Neural progenitor cell (in vitro differentiated cells): Measurements from ENCODE around the gene USP53. TPM values are rescaled to one million over a fixed set of nuclear protein-coding genes. Genes with fewer than 3 reads are reported as not detected.

Experiments used
- DNase-seq: peaks from one replicate; pipeline ENCODE4 v3.0.0-alpha.2; 2016; ENCODE audit warnings: low spot score
- H2AFZ ChIP-seq: fragments of 200-600 bp; sonication (generic); replicated peaks from 2 replicates; pipeline ENCODE4 v1.6.1; 2016; ENCODE audit warnings: antibody characterized with exemption
- H3F3A ChIP-seq: fragments of 200-600 bp; sonication (generic); 2 replicates; pipeline ENCODE4 v1.6.1; 2016; ENCODE audit warnings: antibody characterized with exemption, low read depth
- H3K27ac ChIP-seq: fragments of 200-600 bp; sonication (generic); 2 replicates; pipeline ENCODE4 v1.5.1; 2016; ENCODE audit warnings: mild to moderate bottlenecking
- H3K27me3 ChIP-seq: fragments of 200-600 bp; sonication (generic); 2 replicates; pipeline ENCODE4 v1.6.1; 2016; ENCODE audit warnings: mild to moderate bottlenecking, moderate library complexity
- H3K36me3 ChIP-seq: fragments of 200-600 bp; sonication (generic); 2 replicates; pipeline ENCODE4 v1.5.1; 2016
- H3K4me1 ChIP-seq: fragments of 200-600 bp; sonication (generic); 2 replicates; pipeline ENCODE4 v1.6.1; 2016; ENCODE audit warnings: mixed run types
- H3K4me2 ChIP-seq: fragments of 200-600 bp; sonication (generic); 2 replicates; pipeline ENCODE4 v1.6.1; 2016
- H3K4me3 ChIP-seq: fragments of 200-600 bp; sonication (generic); 2 replicates; pipeline ENCODE4 v1.5.1; 2016
- H3K79me2 ChIP-seq: fragments of 200-600 bp; sonication (generic); 2 replicates; pipeline ENCODE4 v1.6.1; 2016; ENCODE audit warnings: low read depth
- H3K9ac ChIP-seq: fragments of 200-600 bp; sonication (generic); 2 replicates; pipeline ENCODE4 v1.6.1; 2016
- H3K9me3 ChIP-seq: fragments of 200-600 bp; sonication (generic); 2 replicates; pipeline ENCODE4 v1.5.1; 2016; ENCODE audit warnings: low read depth
- H4K20me1 ChIP-seq: fragments of 200-600 bp; sonication (generic); 2 replicates; pipeline ENCODE4 v1.6.1; 2016; ENCODE audit warnings: low read depth
- H3K27ac Mint-ChIP-seq: 3 replicates; pipeline ENCODE4 v1.8.0; 2021; ENCODE audit warnings: mixed read lengths
- H3K27me3 Mint-ChIP-seq: 2 replicates; pipeline ENCODE4 v1.8.0; 2022; ENCODE audit warnings: low read depth, mild to moderate bottlenecking, inconsistent platforms, moderate library complexity, mixed read lengths; ENCODE audit not compliant: insufficient read depth
- H3K36me3 Mint-ChIP-seq: 3 replicates; pipeline ENCODE4 v1.8.0; 2021; ENCODE audit warnings: mixed read lengths
- H3K4me1 Mint-ChIP-seq: 3 replicates; pipeline ENCODE4 v1.8.0; 2021; ENCODE audit warnings: mixed read lengths
- H3K4me3 Mint-ChIP-seq: 3 replicates; pipeline ENCODE4 v1.8.0; 2021; ENCODE audit warnings: mild to moderate bottlenecking, moderate library complexity, mixed read lengths
- H3K9me3 Mint-ChIP-seq: 3 replicates; pipeline ENCODE4 v1.8.0; 2020; ENCODE audit warnings: mixed read lengths
- EZH2 ChIP-seq: fragments of 200-600 bp; sonication (generic); IDR thresholded peaks from 2 replicates; pipeline ENCODE4 v1.6.1; 2017; ENCODE audit warnings: antibody characterized with exemption, mild to moderate bottlenecking, moderate library complexity
- EZH2phosphoT487 ChIP-seq: fragments of 200-600 bp; sonication (generic); IDR thresholded peaks from 2 replicates; pipeline ENCODE4 v1.6.1; 2017; ENCODE audit warnings: antibody characterized with exemption
- total RNA-seq: library from RNA; depleted of rRNA; stranded (reverse); fragments of >200 nt; gene quantifications from 2 replicates; pipeline ENCODE4 v1.2.3, GENCODE V29; 2015; ENCODE audit warnings: low replicate concordance
- TF ChIP-seq, protein P1 (sequence below): fragments of 200-600 bp; sonication (generic); IDR thresholded peaks from 2 replicates; pipeline ENCODE4 v1.5.1; 2017; ENCODE audit warnings: antibody characterized with exemption, mild to moderate bottlenecking

USP53 gene
- total RNA-seq, 1 donor from 2014 or later: 38.7 TPM

DNA sequence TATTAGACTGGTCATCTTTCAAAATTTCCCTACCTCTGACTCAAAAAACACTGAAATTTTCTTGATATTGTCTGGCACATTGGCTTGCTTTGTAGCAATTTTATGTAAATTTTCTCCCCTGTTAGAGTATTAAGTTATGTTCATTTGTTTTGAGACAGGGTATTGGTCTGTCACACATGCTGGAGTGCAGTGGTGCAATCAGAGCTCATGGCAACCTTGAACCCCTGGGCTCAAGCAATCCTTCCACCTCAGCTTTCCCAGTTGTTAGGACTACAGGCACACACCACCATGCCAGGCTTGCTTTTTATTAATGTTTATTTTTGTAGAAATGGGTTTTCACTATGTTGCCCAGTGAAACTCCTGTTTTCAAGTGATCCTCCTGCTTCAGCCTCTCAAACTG, 91.9 kb downstream of the USP53 start:
- Histone ChIP-seq H3K4me1 (no peaks in the 10 kb centered on the region), H2AFZ (no peak overlapping the region), H4K20me1 (no peaks in the 10 kb centered on the region), H3K4me2 (no peak overlapping the region), H3K9me3 (no peaks in the 10 kb centered on the region), H3K4me3 (no peak overlapping the region), H3K27ac (no peak overlapping the region), H3K36me3 (no peaks in the 10 kb centered on the region), H3K27me3 (no peaks in the 10 kb centered on the region), H3F3A (peaks cover 8% of the 10 kb centered on the region), H3K9ac (no peak overlapping the region), H3K79me2 (peaks cover 7% of the 10 kb centered on the region)
- Mint-ChIP-seq H3K27ac (no peak overlapping the region), H3K27me3 (peaks cover 4% of the 10 kb centered on the region), H3K4me1 (peaks cover 13% of the 10 kb centered on the region), H3K4me3 (no peak overlapping the region), H3K36me3 (peaks cover under 1% of the 10 kb centered on the region), H3K9me3 (no peaks in the 10 kb centered on the region)
- TF ChIP-seq EZH2phosphoT487 (no peak), EZH2 (no peak)
- TF ChIP-seq, protein P1, sequence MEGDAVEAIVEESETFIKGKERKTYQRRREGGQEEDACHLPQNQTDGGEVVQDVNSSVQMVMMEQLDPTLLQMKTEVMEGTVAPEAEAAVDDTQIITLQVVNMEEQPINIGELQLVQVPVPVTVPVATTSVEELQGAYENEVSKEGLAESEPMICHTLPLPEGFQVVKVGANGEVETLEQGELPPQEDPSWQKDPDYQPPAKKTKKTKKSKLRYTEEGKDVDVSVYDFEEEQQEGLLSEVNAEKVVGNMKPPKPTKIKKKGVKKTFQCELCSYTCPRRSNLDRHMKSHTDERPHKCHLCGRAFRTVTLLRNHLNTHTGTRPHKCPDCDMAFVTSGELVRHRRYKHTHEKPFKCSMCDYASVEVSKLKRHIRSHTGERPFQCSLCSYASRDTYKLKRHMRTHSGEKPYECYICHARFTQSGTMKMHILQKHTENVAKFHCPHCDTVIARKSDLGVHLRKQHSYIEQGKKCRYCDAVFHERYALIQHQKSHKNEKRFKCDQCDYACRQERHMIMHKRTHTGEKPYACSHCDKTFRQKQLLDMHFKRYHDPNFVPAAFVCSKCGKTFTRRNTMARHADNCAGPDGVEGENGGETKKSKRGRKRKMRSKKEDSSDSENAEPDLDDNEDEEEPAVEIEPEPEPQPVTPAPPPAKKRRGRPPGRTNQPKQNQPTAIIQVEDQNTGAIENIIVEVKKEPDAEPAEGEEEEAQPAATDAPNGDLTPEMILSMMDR: no peak
- no peak for DNase-seq

DNA sequence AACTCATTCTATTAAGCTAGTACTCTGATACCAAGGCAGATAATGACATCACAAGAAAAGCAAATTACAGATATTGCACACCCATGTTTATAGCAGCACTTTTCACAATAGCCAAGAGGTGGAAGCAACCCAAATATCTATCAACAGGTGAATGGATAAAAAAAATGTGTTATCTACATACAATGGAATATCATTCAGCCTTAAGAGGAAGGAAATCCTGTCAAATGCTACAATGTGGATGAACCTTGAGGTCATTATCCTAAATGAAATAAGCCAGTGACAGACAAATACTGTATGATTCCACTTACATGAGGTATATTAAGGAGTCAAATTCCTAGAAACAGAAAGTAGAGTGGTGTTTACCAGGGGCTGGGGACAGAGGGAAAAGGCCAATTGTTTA, 95.1 kb downstream of the USP53 start:
- no peaks in the 10 kb centered on the region for H3K36me3 Mint-ChIP-seq
- Histone ChIP-seq H3K4me1 (no peaks in the 10 kb centered on the region), H3K27ac (no peak overlapping the region), H3F3A (no peaks in the 10 kb centered on the region), H4K20me1 (no peaks in the 10 kb centered on the region), H3K27me3 (no peaks in the 10 kb centered on the region), H3K4me3 (no peak overlapping the region), H2AFZ (no peak overlapping the region), H3K36me3 (no peaks in the 10 kb centered on the region), H3K4me2 (no peak overlapping the region), H3K79me2 (no peaks in the 10 kb centered on the region), H3K9ac (no peak overlapping the region), H3K9me3 (no peaks in the 10 kb centered on the region)
- TF ChIP-seq, protein P1: no peak
- TF ChIP-seq EZH2: no peak
- TF ChIP-seq EZH2phosphoT487: no peak
- H3K9me3 Mint-ChIP-seq: no peaks in the 10 kb centered on the region
- peaks cover 2% of the 10 kb centered on the region for H3K27me3 Mint-ChIP-seq
- no peaks in the 10 kb centered on the region for H3K4me1 Mint-ChIP-seq
- DNase-seq: no peak
- H3K4me3 Mint-ChIP-seq: no peak overlapping the region
- no peak overlapping the region for H3K27ac Mint-ChIP-seq

DNA sequence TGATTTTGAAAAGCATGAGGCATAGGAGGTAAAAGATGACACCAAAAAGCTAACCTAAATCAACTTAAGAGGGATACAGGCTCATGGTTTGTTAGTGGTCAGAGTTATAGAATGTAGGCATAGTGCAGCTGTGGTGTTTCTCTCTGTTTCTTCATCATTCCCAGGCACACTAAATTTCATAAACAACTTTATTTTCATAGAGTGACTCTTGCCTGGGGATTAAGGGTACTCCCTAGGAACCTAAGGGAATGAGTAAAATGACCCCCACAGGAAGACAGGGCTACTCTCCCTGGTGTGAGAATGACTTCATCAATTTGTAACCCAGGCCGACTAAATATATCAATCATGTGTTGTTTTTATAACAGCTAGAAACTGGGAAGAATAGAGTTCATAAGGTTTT, 98.3 kb downstream of the USP53 start:
- H3K79me2 ChIP-seq: no peaks in the 10 kb centered on the region
- H3K27me3 ChIP-seq: no peaks in the 10 kb centered on the region
- DNase-seq: no peak
- TF ChIP-seq EZH2 (no peak), EZH2phosphoT487 (no peak)
- TF ChIP-seq, protein P1: no peak
- H3K9ac ChIP-seq: no peak overlapping the region
- H3K36me3 Mint-ChIP-seq: no peaks in the 10 kb centered on the region
- H3K4me1 Mint-ChIP-seq: no peaks in the 10 kb centered on the region
- no peak overlapping the region for H3K4me2 ChIP-seq
- H3K27ac Mint-ChIP-seq: no peak overlapping the region
- H3K27ac ChIP-seq: no peak overlapping the region
- H3F3A ChIP-seq: no peaks in the 10 kb centered on the region
- H3K4me3 ChIP-seq: no peak overlapping the region
- no peak overlapping the region for H3K4me3 Mint-ChIP-seq
- no peaks in the 10 kb centered on the region for H3K9me3 Mint-ChIP-seq
- no peaks in the 10 kb centered on the region for H3K36me3 ChIP-seq
- no peaks in the 10 kb centered on the region for H4K20me1 ChIP-seq
- no peak overlapping the region for H2AFZ ChIP-seq
- no peaks in the 10 kb centered on the region for H3K9me3 ChIP-seq
- H3K27me3 Mint-ChIP-seq: peaks cover 3% of the 10 kb centered on the region
- no peaks in the 10 kb centered on the region for H3K4me1 ChIP-seq

DNA sequence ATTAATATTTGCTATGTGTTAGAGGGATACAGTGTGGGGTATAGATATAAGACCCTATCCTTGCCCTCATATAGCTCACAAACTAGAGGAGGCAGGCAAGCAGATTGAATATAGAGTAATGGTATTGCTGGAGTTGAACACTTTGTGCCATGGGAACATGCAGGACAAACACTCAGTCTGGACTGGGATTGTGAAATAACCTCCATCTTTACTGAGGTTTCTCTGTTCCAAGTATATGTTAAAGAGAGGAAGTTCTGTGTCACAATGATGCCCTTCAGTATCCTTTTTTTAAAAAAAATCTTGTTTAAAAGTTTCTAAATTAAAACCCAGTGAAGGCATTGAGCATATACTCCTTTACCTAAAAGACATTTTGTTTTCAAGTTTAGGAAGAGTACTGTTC, 100.7 kb downstream of the USP53 start:
- no peak overlapping the region for H3K4me2 ChIP-seq
- no peaks in the 10 kb centered on the region for H4K20me1 ChIP-seq
- H3K27me3 Mint-ChIP-seq: peaks cover 3% of the 10 kb centered on the region
- no peak overlapping the region for H3K27ac ChIP-seq
- H3K9me3 Mint-ChIP-seq: no peaks in the 10 kb centered on the region
- H3K27ac Mint-ChIP-seq: no peak overlapping the region
- no peaks in the 10 kb centered on the region for H3K36me3 Mint-ChIP-seq
- H3K4me1 ChIP-seq: no peaks in the 10 kb centered on the region
- H3K36me3 ChIP-seq: no peaks in the 10 kb centered on the region
- no peaks in the 10 kb centered on the region for H3K79me2 ChIP-seq
- no peaks in the 10 kb centered on the region for H3K27me3 ChIP-seq
- no peak overlapping the region for H3K4me3 Mint-ChIP-seq
- TF ChIP-seq EZH2 (no peak), EZH2phosphoT487 (no peak)
- TF ChIP-seq, protein P1: no peak
- H2AFZ ChIP-seq: no peak overlapping the region
- no peak for DNase-seq
- H3F3A ChIP-seq: no peaks in the 10 kb centered on the region
- no peaks in the 10 kb centered on the region for H3K9me3 ChIP-seq
- H3K4me1 Mint-ChIP-seq: no peaks in the 10 kb centered on the region
- H3K4me3 ChIP-seq: no peak overlapping the region
- H3K9ac ChIP-seq: no peak overlapping the region
